Esophagus muscularis mucosa (tissue), 4 donors: ENCODE results near the gene TRAK2. TPM values are rescaled to one million over a fixed set of nuclear protein-coding genes. Genes with fewer than 3 reads are reported as not detected.

ENCODE experiments used
- DNase-seq: peaks from one replicate; pipeline ENCODE4 v3.0.0-alpha.2; 2017; ENCODE audit errors: extremely low spot score
- H3K27ac ChIP-seq, 4 donors: fragments of 200-600 bp; sonication (generic); replicated peaks in 1 of 4; 1 replicate in 3 of 4; 2 replicates in 1 of 4; pipeline ENCODE4 v1.5.1; 2016 to 2019; ENCODE audit warnings: mild to moderate bottlenecking in 1 of 4
- H3K27me3 ChIP-seq, 4 donors: fragments of 200-600 bp; sonication (generic); one replicate each; pipeline versions ENCODE4 v1.5.1 to v1.6.0; 2016 to 2019
- H3K36me3 ChIP-seq, 4 donors: fragments of 200-600 bp; sonication (generic); one replicate each; pipeline ENCODE4 v1.5.1; 2016 to 2019
- H3K4me1 ChIP-seq, 4 donors: fragments of 200-600 bp; sonication (generic); one replicate each; pipeline ENCODE4 v1.5.1; 2016 to 2019
- H3K4me3 ChIP-seq, 4 donors: fragments of 200-600 bp; sonication (generic); 1 replicate in 2 of 4; 2 replicates in 2 of 4; pipeline ENCODE4 v1.5.1; 2016 to 2019; ENCODE audit warnings: mild to moderate bottlenecking in 4 of 4, moderate library complexity in 1 of 4
- H3K9me3 ChIP-seq, 4 donors: fragments of 200-600 bp; sonication (generic); 1 replicate in 3 of 4; 2 replicates in 1 of 4; pipeline ENCODE4 v1.5.1; 2016 to 2019
- EP300 ChIP-seq: sonication (generic); formaldehyde crosslinking; IDR thresholded peaks from one replicate; pipeline ENCODE4 v1.6.1; 2017; ENCODE audit warnings: antibody characterized with exemption
- POLR2A ChIP-seq: fragments of 450-650 bp; IDR thresholded peaks from one replicate; pipeline ENCODE4 v1.6.1; 2017; ENCODE audit warnings: antibody characterized with exemption, moderate library complexity, mild to moderate bottlenecking, low read depth
- POLR2AphosphoS5 ChIP-seq, 2 donors: sonication (generic); formaldehyde crosslinking; IDR thresholded peaks; one replicate each; pipeline ENCODE4 v1.6.1; 2017; ENCODE audit warnings: antibody characterized with exemption in 2 of 2
- WGBS: methylation state at CpG from one replicate; pipeline ENCODE4 v1.1.5; 2018; 5-methylcytosine and 5-hydroxymethylcytosine counted together
- intact Hi-C: fragments of 100-400 bp; cut with DNase I; formaldehyde crosslinking; loops from one replicate; pipeline ENCODE4 v1.15.1; 2023
- small RNA-seq, 3 donors: library from RNA; depleted of rRNA; stranded (forward); fragments of <200 nt; gene quantifications; one replicate each; pipeline ENCODE3, GENCODE V24; 2016
- total RNA-seq, 4 donors: library from RNA; depleted of rRNA; stranded (reverse); fragments of >200 nt; gene quantifications; one replicate each; pipeline versions ENCODE4 v1.1.0 to v1.2.1, GENCODE V29; 2016
- TF ChIP-seq, protein P1 (sequence below), 3 experiments: fragments of 200-600 bp in 2 of 3; fragments of 450-650 bp in 1 of 3; sonication (generic) in 2 of 3; IDR thresholded peaks; one replicate each; pipeline ENCODE4 v1.5.1; 2017 to 2019; ENCODE audit warnings: antibody characterized with exemption in 3 of 3, mild to moderate bottlenecking in 2 of 3, moderate library complexity in 1 of 3

Gene TRAK2
- total RNA-seq, 4 donors from 2014 or later, result 73.1 to 114 (median 91.6) TPM

DNA sequence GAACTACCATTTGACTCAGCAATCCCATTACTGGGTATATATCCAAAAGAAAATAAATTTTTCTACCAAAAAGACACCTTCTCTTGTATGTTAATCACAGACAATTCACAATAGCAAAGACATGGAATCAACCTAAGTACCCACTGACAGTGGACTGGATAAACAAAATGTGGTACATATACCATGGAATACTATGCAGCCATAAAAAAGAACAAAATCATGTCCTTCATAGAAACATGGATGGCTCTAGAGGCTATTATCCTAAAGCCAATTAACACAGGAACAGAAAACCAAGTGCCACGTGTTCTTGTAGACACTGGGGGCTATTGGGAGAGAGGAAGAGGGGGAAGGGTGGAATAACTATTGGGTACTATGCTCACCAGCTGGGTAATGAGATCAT is 121.8 kb downstream of the TRAK2 start:
- H3K27ac ChIP-seq, result no peak overlapping the region
- H3K27me3 ChIP-seq, result no peaks in the 10 kb centered on the region
- intact Hi-C loops, result no loop called here
- WGBS, result 62% methylated on average over 1 of the region's 1 CpG
- DNase-seq, result no peak
- no peaks in the 10 kb centered on the region for H3K4me1 ChIP-seq
- TF ChIP-seq, protein P1, sequence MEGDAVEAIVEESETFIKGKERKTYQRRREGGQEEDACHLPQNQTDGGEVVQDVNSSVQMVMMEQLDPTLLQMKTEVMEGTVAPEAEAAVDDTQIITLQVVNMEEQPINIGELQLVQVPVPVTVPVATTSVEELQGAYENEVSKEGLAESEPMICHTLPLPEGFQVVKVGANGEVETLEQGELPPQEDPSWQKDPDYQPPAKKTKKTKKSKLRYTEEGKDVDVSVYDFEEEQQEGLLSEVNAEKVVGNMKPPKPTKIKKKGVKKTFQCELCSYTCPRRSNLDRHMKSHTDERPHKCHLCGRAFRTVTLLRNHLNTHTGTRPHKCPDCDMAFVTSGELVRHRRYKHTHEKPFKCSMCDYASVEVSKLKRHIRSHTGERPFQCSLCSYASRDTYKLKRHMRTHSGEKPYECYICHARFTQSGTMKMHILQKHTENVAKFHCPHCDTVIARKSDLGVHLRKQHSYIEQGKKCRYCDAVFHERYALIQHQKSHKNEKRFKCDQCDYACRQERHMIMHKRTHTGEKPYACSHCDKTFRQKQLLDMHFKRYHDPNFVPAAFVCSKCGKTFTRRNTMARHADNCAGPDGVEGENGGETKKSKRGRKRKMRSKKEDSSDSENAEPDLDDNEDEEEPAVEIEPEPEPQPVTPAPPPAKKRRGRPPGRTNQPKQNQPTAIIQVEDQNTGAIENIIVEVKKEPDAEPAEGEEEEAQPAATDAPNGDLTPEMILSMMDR (IDR thresholded peaks at IDR 0.05), result no peak
- TF ChIP-seq POLR2A, result no peak
- TF ChIP-seq EP300, result no peak
- TF ChIP-seq POLR2AphosphoS5 (IDR thresholded peaks at IDR 0.05), result no peak
- H3K36me3 ChIP-seq, result peaks cover 0 to 12% (median 4%) of the 10 kb centered on the region in 4 donors
- H3K9me3 ChIP-seq, result peaks cover 0 to 19% (median 2%) of the 10 kb centered on the region in 4 donors
- H3K4me3 ChIP-seq, result no peak overlapping the region

DNA sequence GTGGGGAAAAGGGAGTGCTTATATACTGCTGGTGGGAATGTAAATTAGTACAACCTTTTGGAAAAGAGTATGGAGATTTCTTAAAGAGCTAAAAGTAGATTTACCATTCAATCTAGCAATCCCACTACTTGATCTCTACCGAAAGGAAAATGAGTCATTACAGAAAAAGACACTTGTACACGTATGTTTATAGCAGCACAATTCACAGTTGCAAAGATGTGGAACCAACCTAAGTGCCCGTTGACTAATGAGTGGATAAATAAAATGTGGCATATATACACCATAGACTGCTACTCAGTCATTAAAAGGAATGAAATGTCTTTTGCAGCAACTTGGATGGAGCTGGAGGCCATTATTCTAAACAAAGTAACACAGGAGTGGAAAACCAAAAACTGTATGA is 123.6 kb downstream of the TRAK2 start:
- intact Hi-C loops, result no loop called here
- peaks cover 0 to 30% (median 13%) of the 10 kb centered on the region in 4 donors for H3K9me3 ChIP-seq

More for the DNA sequence above, 123.6 kb downstream of the TRAK2 start:
- no peaks in the 10 kb centered on the region for H3K27me3 ChIP-seq
- no peak overlapping the region for H3K4me3 ChIP-seq
- TF ChIP-seq POLR2A (no peak), EP300 (no peak), POLR2AphosphoS5 (IDR thresholded peaks at IDR 0.05) (no peak)
- TF ChIP-seq, protein P1 (IDR thresholded peaks at IDR 0.05), result no peak
- peaks cover 0 to 12% (median 4%) of the 10 kb centered on the region in 4 donors for H3K36me3 ChIP-seq
- H3K27ac ChIP-seq, result no peak overlapping the region
- no peaks in the 10 kb centered on the region for H3K4me1 ChIP-seq
- 91% methylated on average over 3 of the region's 3 CpGs for WGBS
- no peak for DNase-seq

Small RNA genes within 50 kb of the gene (small RNA-seq; reads per million reads assigned to genes)
- gene RF00019, result 0 reads per million in 3 donors

Other genes with a start within 250 kb of the TRAK2 start
- 10 to 100 TPM in 1 of 4 donors, 1 to 10 TPM in 3; 4.9 to 17.9 (median 5.3) TPM for gene CASP8, start 190.9 kb downstream of the TRAK2 start, total RNA-seq
- 1 to 10 TPM; 1.2 to 5.1 (median 4.2) TPM for gene FLACC1, start 94.1 kb downstream of the TRAK2 start, total RNA-seq
- 10 to 100 TPM; 13.6 to 15.6 (median 14.1) TPM for gene STRADB, start 282 bp upstream of the TRAK2 start, total RNA-seq
- gene TMEM237, start 192.0 kb upstream of the TRAK2 start, total RNA-seq, result 10 to 100 TPM; 14.5 to 17.7 (median 16.4) TPM
- under 1 TPM in 1 of 4 donors, not detected in 3; 0.23 TPM for gene MPP4, start 247.2 kb upstream of the TRAK2 start, total RNA-seq